ENCODE measurements around the gene SLC15A5.

SLC15A5 gene

GRCh38 chr12:16281157-16281556 lies 3.7 kb upstream of the SLC15A5 start:
- H3K9ac ChIP-seq (ENCODE audit: low read length): no peak overlapping the region
- no peak overlapping the region for H2BK15ac ChIP-seq (replicated peaks; ENCODE audit: low read depth)
- no peaks in the 10 kb centered on the region for H3K4me1 ChIP-seq (ENCODE audit: control insufficient read depth, low read depth, low read length)
- H2BK120ac ChIP-seq (ENCODE audit: low read depth, low read length): no peak overlapping the region
- H2BK5ac ChIP-seq (ENCODE audit: low read length): no peak overlapping the region
- H3K4me2 ChIP-seq (ENCODE audit: low read length): no peak overlapping the region
- H4K8ac ChIP-seq (ENCODE audit: low read depth, low read length): no peak overlapping the region
- H3K4me3 ChIP-seq (ENCODE audit: low read length): no peak overlapping the region
- no peak for DNase-seq
- no CpG with 5 or more reads among the region's 3 CpGs for WGBS (ENCODE audit: extremely low coverage, insufficient coverage, low lambda C conversion rate)
- H3K27ac ChIP-seq (ENCODE audit: low read depth, low read length): no peak overlapping the region
- H3K23ac ChIP-seq (ENCODE audit: low read length): no peak overlapping the region
- H3K79me2 ChIP-seq (ENCODE audit: control insufficient read depth, insufficient read depth, low read length): no peaks in the 10 kb centered on the region
- no peak overlapping the region for H3K4ac ChIP-seq (ENCODE audit: low read depth, low read length)
- no peak overlapping the region for H3K56ac ChIP-seq (ENCODE audit: low read length)
- no peak overlapping the region for H4K5ac ChIP-seq (ENCODE audit: low read length)
- no peak overlapping the region for H2AK5ac ChIP-seq (ENCODE audit: low read length)
- H3K27me3 ChIP-seq (ENCODE audit: insufficient read depth, low read length, poor library complexity): no peaks in the 10 kb centered on the region
- H3K18ac ChIP-seq (ENCODE audit: low read length): no peak overlapping the region
- H3K79me1 ChIP-seq (ENCODE audit: low read length): no peaks in the 10 kb centered on the region
- H3K36me3 ChIP-seq (ENCODE audit: control insufficient read depth, insufficient read depth, low read length): no peaks in the 10 kb centered on the region

- H3K79me2 ChIP-seq (ENCODE audit: control insufficient read depth, insufficient read depth, low read length): no peaks in the 10 kb centered on the region
- no peak for DNase-seq
- no peak overlapping the region for H2AK5ac ChIP-seq (ENCODE audit: low read length)
- H3K56ac ChIP-seq (ENCODE audit: low read length): no peak overlapping the region
- no peaks in the 10 kb centered on the region for H3K36me3 ChIP-seq (ENCODE audit: control insufficient read depth, insufficient read depth, low read length)
- no peak overlapping the region for H4K5ac ChIP-seq (ENCODE audit: low read length)
- no peak overlapping the region for H3K18ac ChIP-seq (ENCODE audit: low read length)
- no peaks in the 10 kb centered on the region for H3K27me3 ChIP-seq (ENCODE audit: insufficient read depth, low read length, poor library complexity)
- no peak overlapping the region for H3K4me3 ChIP-seq (ENCODE audit: low read length)
- no peak overlapping the region for H3K23ac ChIP-seq (ENCODE audit: low read length)
- H3K4me1 ChIP-seq (ENCODE audit: control insufficient read depth, low read depth, low read length): no peaks in the 10 kb centered on the region
- no peak overlapping the region for H3K9ac ChIP-seq (ENCODE audit: low read length)
- no peak overlapping the region for H3K27ac ChIP-seq (ENCODE audit: low read depth, low read length)
- no peak overlapping the region for H2BK120ac ChIP-seq (ENCODE audit: low read depth, low read length)
- WGBS (ENCODE audit: extremely low coverage, insufficient coverage, low lambda C conversion rate): no CpG with 5 or more reads among the region's 3 CpGs
- H2BK15ac ChIP-seq (replicated peaks; ENCODE audit: low read depth): no peak overlapping the region
- no peak overlapping the region for H4K8ac ChIP-seq (ENCODE audit: low read depth, low read length)
- no peak overlapping the region for H2BK5ac ChIP-seq (ENCODE audit: low read length)
- H3K79me1 ChIP-seq (ENCODE audit: low read length): no peaks in the 10 kb centered on the region
- no peak overlapping the region for H3K4me2 ChIP-seq (ENCODE audit: low read length)
- no peak overlapping the region for H3K4ac ChIP-seq (ENCODE audit: low read depth, low read length)
Measured at GRCh38 chr12:16272222-16272621, 5.3 kb downstream of the SLC15A5 start.

- Histone ChIP-seq H3K79me2 (ENCODE audit: control insufficient read depth, insufficient read depth, low read length) (no peaks in the 10 kb centered on the region), H2BK15ac (replicated peaks; ENCODE audit: low read depth) (no peak overlapping the region), H3K4me3 (ENCODE audit: low read length) (no peak overlapping the region), H2BK5ac (ENCODE audit: low read length) (no peak overlapping the region), H4K5ac (ENCODE audit: low read length) (no peak overlapping the region), H3K36me3 (ENCODE audit: control insufficient read depth, insufficient read depth, low read length) (no peaks in the 10 kb centered on the region), H3K4me1 (ENCODE audit: control insufficient read depth, low read depth, low read length) (no peaks in the 10 kb centered on the region), H3K4me2 (ENCODE audit: low read length) (no peak overlapping the region), H3K18ac (ENCODE audit: low read length) (no peak overlapping the region), H3K9ac (ENCODE audit: low read length) (no peak overlapping the region), H3K56ac (ENCODE audit: low read length) (no peak overlapping the region), H4K8ac (ENCODE audit: low read depth, low read length) (no peak overlapping the region), H3K27ac (ENCODE audit: low read depth, low read length) (no peak overlapping the region), H2BK120ac (ENCODE audit: low read depth, low read length) (no peak overlapping the region), H2AK5ac (ENCODE audit: low read length) (no peak overlapping the region), H3K23ac (ENCODE audit: low read length) (no peak overlapping the region), H3K27me3 (ENCODE audit: insufficient read depth, low read length, poor library complexity) (no peaks in the 10 kb centered on the region), H3K79me1 (ENCODE audit: low read length) (no peaks in the 10 kb centered on the region), H3K4ac (ENCODE audit: low read depth, low read length) (no peak overlapping the region)
- DNase-seq: no peak
- no CpG with 5 or more reads among the region's 1 CpG for WGBS (ENCODE audit: extremely low coverage, insufficient coverage, low lambda C conversion rate)
Measured at GRCh38 chr12:16271062-16271461, 6.4 kb downstream of the SLC15A5 start.

DNA sequence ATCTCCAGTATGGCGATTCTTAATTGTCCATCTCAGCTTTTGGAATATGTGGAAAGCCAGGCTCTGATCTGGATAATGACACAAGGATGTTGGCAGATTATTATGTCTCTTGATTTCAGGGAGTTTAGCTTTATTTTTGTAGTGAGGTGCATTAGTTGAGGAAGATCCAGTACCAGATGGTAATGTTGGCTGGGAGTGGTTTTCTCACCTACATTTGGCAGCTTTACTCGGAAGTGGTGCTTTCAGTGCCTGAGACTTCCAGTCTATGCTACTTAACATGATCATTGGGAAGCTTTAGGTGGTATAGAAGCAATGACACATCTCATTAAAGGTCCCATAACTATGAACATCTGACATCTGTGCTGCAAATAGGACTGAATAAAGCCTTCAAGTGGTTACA lies 7.5 kb downstream of the SLC15A5 start:
- H3K27ac ChIP-seq (ENCODE audit: low read depth, low read length): no peak overlapping the region
- H3K4me1 ChIP-seq (ENCODE audit: control insufficient read depth, low read depth, low read length): no peaks in the 10 kb centered on the region
- WGBS (ENCODE audit: extremely low coverage, insufficient coverage, low lambda C conversion rate): no CpG with 5 or more reads among the region's 2 CpGs

GRCh38 chr12:16266085-16266484 lies 11.4 kb downstream of the SLC15A5 start:
- H3K4me1 ChIP-seq (ENCODE audit: control insufficient read depth, low read depth, low read length): no peaks in the 10 kb centered on the region
- no peak overlapping the region for H3K27ac ChIP-seq (ENCODE audit: low read depth, low read length)
- no peaks in the 10 kb centered on the region for H3K79me2 ChIP-seq (ENCODE audit: control insufficient read depth, insufficient read depth, low read length)
- no peaks in the 10 kb centered on the region for H3K27me3 ChIP-seq (ENCODE audit: insufficient read depth, low read length, poor library complexity)
- no peak overlapping the region for H2AK5ac ChIP-seq (ENCODE audit: low read length)
- H3K4me3 ChIP-seq (ENCODE audit: low read length): no peak overlapping the region
- H3K9ac ChIP-seq (ENCODE audit: low read length): no peak overlapping the region
- WGBS (ENCODE audit: extremely low coverage, insufficient coverage, low lambda C conversion rate): no CpG with 5 or more reads among the region's 1 CpG
- no peaks in the 10 kb centered on the region for H3K36me3 ChIP-seq (ENCODE audit: control insufficient read depth, insufficient read depth, low read length)
- no peak overlapping the region for H2BK5ac ChIP-seq (ENCODE audit: low read length)
- H2BK15ac ChIP-seq (replicated peaks; ENCODE audit: low read depth): no peak overlapping the region
- no peaks in the 10 kb centered on the region for H3K79me1 ChIP-seq (ENCODE audit: low read length)
- no peak overlapping the region for H3K18ac ChIP-seq (ENCODE audit: low read length)
- no peak overlapping the region for H4K5ac ChIP-seq (ENCODE audit: low read length)
- no peak overlapping the region for H2BK120ac ChIP-seq (ENCODE audit: low read depth, low read length)
- DNase-seq: no peak
- H4K8ac ChIP-seq (ENCODE audit: low read depth, low read length): no peak overlapping the region
- no peak overlapping the region for H3K4ac ChIP-seq (ENCODE audit: low read depth, low read length)
- no peak overlapping the region for H3K23ac ChIP-seq (ENCODE audit: low read length)
- H3K56ac ChIP-seq (ENCODE audit: low read length): no peak overlapping the region
- no peak overlapping the region for H3K4me2 ChIP-seq (ENCODE audit: low read length)

More for the DNA sequence above, 7.5 kb downstream of the SLC15A5 start:
- no peak for DNase-seq
- no peak overlapping the region for H2BK15ac ChIP-seq (replicated peaks; ENCODE audit: low read depth)
- no peak overlapping the region for H2BK120ac ChIP-seq (ENCODE audit: low read depth, low read length)
- H3K4ac ChIP-seq (ENCODE audit: low read depth, low read length): no peak overlapping the region
- H2AK5ac ChIP-seq (ENCODE audit: low read length): no peak overlapping the region
- H3K79me2 ChIP-seq (ENCODE audit: control insufficient read depth, insufficient read depth, low read length): no peaks in the 10 kb centered on the region
- no peak overlapping the region for H3K23ac ChIP-seq (ENCODE audit: low read length)
- no peak overlapping the region for H2BK5ac ChIP-seq (ENCODE audit: low read length)
- H3K18ac ChIP-seq (ENCODE audit: low read length): no peak overlapping the region
- H4K5ac ChIP-seq (ENCODE audit: low read length): no peak overlapping the region
- H3K4me2 ChIP-seq (ENCODE audit: low read length): no peak overlapping the region
- H3K79me1 ChIP-seq (ENCODE audit: low read length): no peaks in the 10 kb centered on the region
- H3K27me3 ChIP-seq (ENCODE audit: insufficient read depth, low read length, poor library complexity): no peaks in the 10 kb centered on the region
- no peak overlapping the region for H3K9ac ChIP-seq (ENCODE audit: low read length)
- no peak overlapping the region for H4K8ac ChIP-seq (ENCODE audit: low read depth, low read length)
- no peaks in the 10 kb centered on the region for H3K36me3 ChIP-seq (ENCODE audit: control insufficient read depth, insufficient read depth, low read length)
- no peak overlapping the region for H3K4me3 ChIP-seq (ENCODE audit: low read length)
- no peak overlapping the region for H3K56ac ChIP-seq (ENCODE audit: low read length)

DNA sequence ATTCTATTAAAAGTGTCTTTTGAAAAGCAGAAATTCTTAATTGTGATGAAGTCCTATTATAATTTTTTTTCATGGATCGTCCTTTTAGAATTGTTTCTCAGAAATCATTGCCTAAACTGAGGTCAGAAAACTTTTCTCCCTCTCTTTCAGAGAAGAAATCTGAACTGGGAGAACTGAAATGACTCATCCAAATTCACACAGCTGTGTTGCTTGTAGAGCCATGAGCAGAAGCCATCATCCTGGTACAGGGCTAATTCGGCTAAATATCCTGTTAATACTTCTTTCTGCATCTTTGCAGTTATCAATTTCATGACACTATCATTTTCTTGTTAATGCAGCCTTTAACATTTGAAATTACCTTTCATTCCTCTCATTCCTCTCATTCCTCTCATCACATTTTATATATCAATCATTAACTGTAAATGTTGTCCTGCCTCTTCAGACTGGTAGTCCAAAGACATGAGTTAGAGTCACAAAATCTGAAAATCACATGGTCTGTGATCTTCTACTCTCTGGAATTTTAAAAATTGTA lies 15.5 kb downstream of the SLC15A5 start:
- no peak for DNase-seq
- H3K4me2 ChIP-seq (ENCODE audit: low read length): no peak overlapping the region
- H3K79me1 ChIP-seq (ENCODE audit: low read length): no peaks in the 10 kb centered on the region
- H3K23ac ChIP-seq (ENCODE audit: low read length): no peak overlapping the region
- H3K27me3 ChIP-seq (ENCODE audit: insufficient read depth, low read length, poor library complexity): no peaks in the 10 kb centered on the region
- no peaks in the 10 kb centered on the region for H3K79me2 ChIP-seq (ENCODE audit: control insufficient read depth, insufficient read depth, low read length)
- H3K9ac ChIP-seq (ENCODE audit: low read length): no peak overlapping the region
- no peak overlapping the region for H2AK5ac ChIP-seq (ENCODE audit: low read length)
- no peak overlapping the region for H3K56ac ChIP-seq (ENCODE audit: low read length)
- no peak overlapping the region for H3K4me3 ChIP-seq (ENCODE audit: low read length)
- no peaks in the 10 kb centered on the region for H3K36me3 ChIP-seq (ENCODE audit: control insufficient read depth, insufficient read depth, low read length)
- no peak overlapping the region for H4K5ac ChIP-seq (ENCODE audit: low read length)
- no peaks in the 10 kb centered on the region for H3K4me1 ChIP-seq (ENCODE audit: control insufficient read depth, low read depth, low read length)
- H4K8ac ChIP-seq (ENCODE audit: low read depth, low read length): no peak overlapping the region
- no peak overlapping the region for H3K4ac ChIP-seq (ENCODE audit: low read depth, low read length)
- no peak overlapping the region for H3K27ac ChIP-seq (ENCODE audit: low read depth, low read length)
- H3K18ac ChIP-seq (ENCODE audit: low read length): no peak overlapping the region
- H2BK120ac ChIP-seq (ENCODE audit: low read depth, low read length): no peak overlapping the region
- WGBS (ENCODE audit: extremely low coverage, insufficient coverage, low lambda C conversion rate): no CpG with 5 or more reads among the region's 2 CpGs
- H2BK5ac ChIP-seq (ENCODE audit: low read length): no peak overlapping the region
- no peak overlapping the region for H2BK15ac ChIP-seq (replicated peaks; ENCODE audit: low read depth)
